ENCODE measurements around the gene KCNA10. TPM values are rescaled to one million over a fixed set of nuclear protein-coding genes. Genes with fewer than 3 reads are reported as not detected.

The KCNA10 gene
- not detected for total RNA-seq

DNA sequence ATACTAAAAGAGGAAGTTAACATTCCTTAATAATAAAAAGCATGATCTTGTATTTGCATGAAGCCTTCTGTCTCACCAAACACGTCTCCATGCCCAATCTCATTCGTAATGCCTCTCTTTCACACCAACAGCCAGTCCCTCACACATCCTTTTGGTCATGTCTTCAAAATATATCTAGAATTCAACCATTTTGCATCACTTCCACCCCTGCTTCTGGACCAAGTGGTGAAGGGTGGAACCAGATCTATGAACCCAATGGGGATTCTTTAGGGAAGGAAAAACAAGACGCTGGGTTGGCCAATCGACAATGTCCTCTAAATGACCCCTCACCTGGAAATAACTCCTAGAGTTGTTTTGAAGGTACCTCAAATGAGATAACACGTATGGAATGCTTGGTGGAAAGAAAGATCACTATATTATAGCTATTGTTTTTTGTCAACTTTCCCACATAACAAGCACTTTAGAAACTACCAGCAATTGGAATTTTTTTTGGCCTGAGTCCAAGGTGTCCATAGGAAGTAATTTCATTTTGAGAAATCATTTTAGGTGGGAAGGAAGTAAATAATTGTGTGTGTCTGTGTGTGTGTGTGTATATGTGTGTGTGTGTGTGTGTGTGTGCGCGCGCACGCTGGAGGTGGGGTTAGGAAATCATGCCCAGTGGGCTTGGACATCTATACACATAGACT, at the start of gene KCNA10:
KCNA10 (minus strand) TSS at position 51 of the 686 bp plus-strand sequence. CDS start 388 bp downstream, outside the sequence.
- Histone ChIP-seq H3K36me3 (no peaks in the 10 kb centered on the region), H3K4me1 (no peaks in the 10 kb centered on the region), H3K27me3 (peaks cover 0 to 9% of the 10 kb centered on the region in 2 donors), H3K9me3 (no peaks in the 10 kb centered on the region), H3K27ac (no peak within 1 kb of the TSS), H3K4me3 (no peak within 1 kb of the TSS)
- no peak for DNase-seq (ENCODE audit: low spot score in 2 of 2)
- intact Hi-C loops (cut with DNase I; ENCODE audit: low total_unique reads) = no loop called here
- TF ChIP-seq POLR2A (IDR thresholded peaks at IDR 0.05) (no peak), POLR2AphosphoS5 (IDR thresholded peaks at IDR 0.05) (no peak)
- TF ChIP-seq, protein P1, sequence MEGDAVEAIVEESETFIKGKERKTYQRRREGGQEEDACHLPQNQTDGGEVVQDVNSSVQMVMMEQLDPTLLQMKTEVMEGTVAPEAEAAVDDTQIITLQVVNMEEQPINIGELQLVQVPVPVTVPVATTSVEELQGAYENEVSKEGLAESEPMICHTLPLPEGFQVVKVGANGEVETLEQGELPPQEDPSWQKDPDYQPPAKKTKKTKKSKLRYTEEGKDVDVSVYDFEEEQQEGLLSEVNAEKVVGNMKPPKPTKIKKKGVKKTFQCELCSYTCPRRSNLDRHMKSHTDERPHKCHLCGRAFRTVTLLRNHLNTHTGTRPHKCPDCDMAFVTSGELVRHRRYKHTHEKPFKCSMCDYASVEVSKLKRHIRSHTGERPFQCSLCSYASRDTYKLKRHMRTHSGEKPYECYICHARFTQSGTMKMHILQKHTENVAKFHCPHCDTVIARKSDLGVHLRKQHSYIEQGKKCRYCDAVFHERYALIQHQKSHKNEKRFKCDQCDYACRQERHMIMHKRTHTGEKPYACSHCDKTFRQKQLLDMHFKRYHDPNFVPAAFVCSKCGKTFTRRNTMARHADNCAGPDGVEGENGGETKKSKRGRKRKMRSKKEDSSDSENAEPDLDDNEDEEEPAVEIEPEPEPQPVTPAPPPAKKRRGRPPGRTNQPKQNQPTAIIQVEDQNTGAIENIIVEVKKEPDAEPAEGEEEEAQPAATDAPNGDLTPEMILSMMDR (IDR thresholded peaks at IDR 0.05) = no peak

- H3K27ac ChIP-seq = no peak overlapping the region
- no peaks in the 10 kb centered on the region for H3K36me3 ChIP-seq
- H3K9me3 ChIP-seq = no peaks in the 10 kb centered on the region
- H3K27me3 ChIP-seq = peaks cover 0 to 5% of the 10 kb centered on the region in 2 donors
- H3K4me3 ChIP-seq = no peak overlapping the region
- DNase-seq (ENCODE audit: low spot score in 2 of 2) = no peak
- TF ChIP-seq, protein P1 (IDR thresholded peaks at IDR 0.05) = no peak
- intact Hi-C loops (cut with DNase I; ENCODE audit: low total_unique reads) = no loop called here
- no peaks in the 10 kb centered on the region for H3K4me1 ChIP-seq
Measured at GRCh38 chr1:110566836-110567235, 47.9 kb upstream of the KCNA10 start.

DNA sequence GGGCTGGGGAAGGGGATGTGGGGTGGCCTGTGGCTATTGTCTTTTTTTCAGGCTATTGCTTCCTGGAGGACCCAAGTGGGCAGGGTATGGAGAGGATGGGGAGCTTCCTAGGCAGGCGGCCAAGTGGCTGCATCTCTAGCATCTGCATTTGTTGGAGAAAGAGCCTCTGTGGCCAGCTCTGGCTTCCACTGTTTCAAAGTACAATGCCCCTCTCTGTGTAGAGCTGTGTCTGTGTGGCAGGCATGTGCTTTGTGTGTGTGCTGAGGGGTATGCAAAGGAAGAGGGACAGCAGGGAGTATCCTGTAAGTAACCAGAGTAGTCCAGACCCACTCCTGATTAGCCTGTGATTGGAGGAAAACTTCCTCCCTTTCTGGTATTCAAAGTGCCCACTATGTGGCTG, 46.6 kb upstream of the KCNA10 start:
- no peak overlapping the region for H3K4me3 ChIP-seq
- TF ChIP-seq POLR2A (IDR thresholded peaks at IDR 0.05) = no peak
- TF ChIP-seq, protein P1 (IDR thresholded peaks at IDR 0.05) = no peak
- no peak for TF ChIP-seq POLR2AphosphoS5 (IDR thresholded peaks at IDR 0.05)
- intact Hi-C loops (cut with DNase I; ENCODE audit: low total_unique reads) = no loop called here
- H3K4me1 ChIP-seq = no peaks in the 10 kb centered on the region
- no peaks in the 10 kb centered on the region for H3K9me3 ChIP-seq
- H3K36me3 ChIP-seq = no peaks in the 10 kb centered on the region
- H3K27ac ChIP-seq = no peak overlapping the region
- DNase-seq (ENCODE audit: low spot score in 2 of 2) = no peak
- H3K27me3 ChIP-seq = no peaks in the 10 kb centered on the region

GRCh38 chr1:110563089-110563488, 44.1 kb upstream of the KCNA10 start:
- Histone ChIP-seq H3K27ac (no peak overlapping the region), H3K27me3 (no peaks in the 10 kb centered on the region), H3K9me3 (no peaks in the 10 kb centered on the region), H3K4me1 (no peaks in the 10 kb centered on the region), H3K4me3 (no peak overlapping the region), H3K36me3 (no peaks in the 10 kb centered on the region)
- DNase-seq (ENCODE audit: low spot score in 2 of 2) = no peak
- intact Hi-C loops (cut with DNase I; ENCODE audit: low total_unique reads) = no loop called here
- no peak for TF ChIP-seq POLR2A (IDR thresholded peaks at IDR 0.05)
- TF ChIP-seq POLR2AphosphoS5 (IDR thresholded peaks at IDR 0.05) = no peak
- TF ChIP-seq, protein P1 (IDR thresholded peaks at IDR 0.05) = no peak

DNA sequence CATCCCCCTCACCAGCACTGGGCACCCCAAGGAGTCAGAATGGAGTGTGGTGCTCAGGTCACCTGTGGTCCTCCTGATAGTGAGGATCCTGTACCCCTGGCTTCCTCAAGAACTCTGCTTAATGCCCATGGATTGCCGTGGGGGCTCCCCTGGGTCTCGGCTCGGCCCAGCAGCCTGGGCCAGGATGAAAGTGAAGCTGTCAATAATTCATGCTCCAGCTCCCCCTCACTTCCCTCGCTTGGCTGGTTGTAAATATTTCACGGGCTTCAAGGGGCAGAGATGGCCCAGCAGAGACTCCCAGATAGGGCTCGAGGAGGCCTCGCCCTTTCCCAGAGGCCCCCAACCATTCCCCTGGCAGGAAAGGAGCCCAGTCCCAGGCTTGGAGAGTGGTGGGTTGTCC, 42.6 kb upstream of the KCNA10 start:
- intact Hi-C loops (cut with DNase I; ENCODE audit: low total_unique reads) = no loop called here

More for the DNA sequence above, 42.6 kb upstream of the KCNA10 start:
- Histone ChIP-seq H3K27me3 (no peaks in the 10 kb centered on the region), H3K27ac (no peak overlapping the region), H3K4me1 (no peaks in the 10 kb centered on the region), H3K36me3 (no peaks in the 10 kb centered on the region), H3K9me3 (no peaks in the 10 kb centered on the region), H3K4me3 (no peak overlapping the region)
- TF ChIP-seq, protein P1 (IDR thresholded peaks at IDR 0.05) = no peak
- no peak for TF ChIP-seq POLR2AphosphoS5 (IDR thresholded peaks at IDR 0.05)
- no peak for TF ChIP-seq POLR2A (IDR thresholded peaks at IDR 0.05)
- DNase-seq (ENCODE audit: low spot score in 2 of 2) = no peak
